HepG2 (cell line): ENCODE data around the gene RAN. TPM values are rescaled to one million over a fixed set of nuclear protein-coding genes. Genes with fewer than 3 reads are reported as not detected.

Experiments
- ARID5B ChIP-seq: IDR thresholded peaks from 2 replicates; pipeline ENCODE4 v1.4.0; 2020; ENCODE audit warnings: mild to moderate bottlenecking, missing genetic modification reagents
- EP300 ChIP-seq, 3 experiments: sonication (generic) in 1 of 3; formaldehyde crosslinking in 1 of 3; IDR thresholded peaks; 2 replicates each; pipeline versions ENCODE4 v1.5.1 to v1.6.1; 2011 to 2020; ENCODE audit warnings: low read depth in 2 of 3, low read length in 2 of 3, borderline replicate concordance in 1 of 3, improper control_type of control experiment in 1 of 3, mild to moderate bottlenecking in 1 of 3, missing genetic modification reagents in 1 of 3, moderate library complexity in 1 of 3
- ETV5 ChIP-seq: IDR thresholded peaks from 2 replicates; pipeline ENCODE4 v1.6.1; 2018; ENCODE audit warnings: missing biosample characterization, missing genetic modification reagents, inconsistent platforms, borderline replicate concordance
- HDAC2 ChIP-seq: sonication (generic); formaldehyde crosslinking; IDR thresholded peaks from 2 replicates; pipeline ENCODE4 v1.4.0; 2020; ENCODE audit warnings: missing genetic modification reagents
- HMG20A ChIP-seq: IDR thresholded peaks from 2 replicates; pipeline ENCODE4 v1.6.1; 2016; ENCODE audit warnings: borderline replicate concordance
- HOXA3 ChIP-seq: sonication (generic); formaldehyde crosslinking; IDR thresholded peaks from 2 replicates; pipeline ENCODE4 v1.5.0; 2020; ENCODE audit warnings: missing genetic modification reagents
- IRX3 ChIP-seq: sonication (generic); formaldehyde crosslinking; IDR thresholded peaks from 2 replicates; pipeline ENCODE4 v1.8.1; 2023; ENCODE audit warnings: mild to moderate bottlenecking, low read depth, missing genetic modification reagents, borderline replicate concordance
- POLR2AphosphoS5 ChIP-seq: IDR thresholded peaks from 2 replicates; pipeline ENCODE4 v1.6.1; 2012; ENCODE audit warnings: low read depth, low read length
- RFXAP ChIP-seq: sonication (generic); formaldehyde crosslinking; IDR thresholded peaks from 2 replicates; pipeline ENCODE4 v1.4.0; 2020; ENCODE audit warnings: missing genetic modification reagents, borderline replicate concordance
- THRA ChIP-seq: sonication (generic); formaldehyde crosslinking; IDR thresholded peaks from 2 replicates; pipeline ENCODE4 v1.4.0; 2020; ENCODE audit warnings: missing genetic modification reagents, borderline replicate concordance
- ZFP91 ChIP-seq: sonication (generic); formaldehyde crosslinking; IDR thresholded peaks from 2 replicates; pipeline ENCODE4 v1.9.0; 2022; ENCODE audit warnings: missing genetic modification reagents, mild to moderate bottlenecking, borderline replicate concordance
- ZMYM3 ChIP-seq: sonication (generic); formaldehyde crosslinking; IDR thresholded peaks from 2 replicates; pipeline ENCODE4 v1.5.1; 2020; ENCODE audit warnings: mild to moderate bottlenecking, missing genetic modification reagents
- ZNF468 ChIP-seq: sonication (generic); formaldehyde crosslinking; IDR thresholded peaks from 2 replicates; pipeline ENCODE4 v1.8.0; 2022; ENCODE audit warnings: mild to moderate bottlenecking, moderate library complexity, missing genetic modification reagents
- ZNF646 ChIP-seq: sonication (generic); formaldehyde crosslinking; IDR thresholded peaks from 2 replicates; pipeline ENCODE4 v1.9.0; 2021; ENCODE audit warnings: mild to moderate bottlenecking, missing genetic modification reagents
- ZNF772 ChIP-seq: sonication (generic); formaldehyde crosslinking; IDR thresholded peaks from 2 replicates; pipeline ENCODE4 v1.5.0; 2020; ENCODE audit warnings: mild to moderate bottlenecking, missing genetic modification reagents
- polyA plus RNA-seq, 8 experiments: library from polyadenylated mRNA; depleted of rRNA in 3 of 8; stranded (reverse) in 7 of 8; unstranded in 1 of 8; fragments of >200 nt; fragmentation: Illumina TruSeq in 4 of 8; extraction: Trizol in 4 of 8; gene quantifications; 2 replicates each; pipeline versions ENCODE4 v1.2.1 to v1.2.3, GENCODE V29; 2011 to 2016; ENCODE audit warnings: low read depth in 4 of 8, missing spikeins in 1 of 8, mixed read lengths in 1 of 8; ENCODE audit not compliant: insufficient read depth in 1 of 8
- total RNA-seq, 5 experiments: library from RNA; depleted of rRNA; stranded (reverse); fragments of >200 nt; fragmentation: Illumina TruSeq; extraction: Trizol; gene quantifications; 2 replicates each; pipeline ENCODE4 v1.2.3, GENCODE V29; 2016; ENCODE audit warnings: low read depth in 1 of 5

Gene RAN
- total and polyA plus RNA-seq, 2 of the 13 experiments (the other 11 are each of a cell fraction or from before 2014, with no cell fraction given) = 1,335 to 1,630 TPM

- TF ChIP-seq RFXAP = 0 out of 2 replicates have a peak, but pooled peaks have one; percentile 43
- TF ChIP-seq HDAC2 (CRISPR knock-in tag) = peak; percentile 72
- no peak for TF ChIP-seq THRA
- peak; percentile 93 for TF ChIP-seq ARID5B
- no peak; the same call in 1 of the 2 replicates for TF ChIP-seq HOXA3 (CRISPR knock-in tag)
- no peak for TF ChIP-seq ZNF468 (CRISPR knock-in tag)
- no peak for TF ChIP-seq IRX3
- peak; percentile 80 for TF ChIP-seq ZNF646 (CRISPR knock-in tag)
- TF ChIP-seq ZNF772 (CRISPR knock-in tag) = peak; percentile 60; the same call in 1 of the 2 replicates
- peak; percentile 68; the same call in 1 of the 2 replicates for TF ChIP-seq HMG20A
- no peak for TF ChIP-seq POLR2AphosphoS5
- peak; percentile 80 for TF ChIP-seq ZMYM3 (CRISPR knock-in tag)
- TF ChIP-seq EP300 (IDR thresholded peaks at IDR 0.05; ENCODE audit: low read depth in 2 of 2, low read length in 2 of 2) = peak in 1 of 2 experiments; percentile 60; a peak in 1 of 4 replicates
- TF ChIP-seq EP300 (CRISPR knock-in tag; IDR thresholded peaks at IDR 0.05; ENCODE audit: borderline replicate concordance) = no peak
- peak; percentile 52; the same call in 1 of the 2 replicates for TF ChIP-seq ETV5 (CRISPR knock-in tag)
- peak; percentile 39 for TF ChIP-seq ZFP91 (CRISPR knock-in tag)
Observed at GRCh38 chr12:130920119-130920703, 48.3 kb downstream of the RAN start (continued).
